Measurements from ENCODE around the gene CYP26B1.
"Not testable (repeated sequence)": the region's sequence is repeated elsewhere in the genome, so short reads cannot be mapped to it uniquely, and the experiment has no call there.

The CYP26B1 gene

GRCh38 chr2:72112401-72112800 is 35.3 kb downstream of the CYP26B1 start:
- DNase-seq: no peak

DNA sequence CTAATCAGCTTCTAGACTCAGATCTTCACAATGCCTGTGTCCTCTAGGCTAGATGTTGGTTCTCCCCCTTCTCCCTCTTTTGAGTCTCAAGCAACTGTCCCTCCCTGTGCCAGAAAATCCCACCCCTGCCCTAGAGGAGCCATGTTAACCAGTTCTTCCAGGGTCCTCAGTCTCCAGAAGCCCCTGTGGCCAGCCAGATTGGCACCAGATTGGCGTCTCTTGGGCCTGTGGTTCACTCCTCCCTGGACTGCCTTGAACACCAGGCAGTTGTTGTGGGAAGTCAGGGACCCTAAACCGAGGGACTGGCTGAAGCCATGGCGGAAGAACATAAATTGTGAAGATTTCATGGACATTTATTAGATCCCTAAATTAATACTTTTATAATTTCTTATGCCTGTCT is 36.6 kb downstream of the CYP26B1 start:
- DNase-seq: no peak

DNA sequence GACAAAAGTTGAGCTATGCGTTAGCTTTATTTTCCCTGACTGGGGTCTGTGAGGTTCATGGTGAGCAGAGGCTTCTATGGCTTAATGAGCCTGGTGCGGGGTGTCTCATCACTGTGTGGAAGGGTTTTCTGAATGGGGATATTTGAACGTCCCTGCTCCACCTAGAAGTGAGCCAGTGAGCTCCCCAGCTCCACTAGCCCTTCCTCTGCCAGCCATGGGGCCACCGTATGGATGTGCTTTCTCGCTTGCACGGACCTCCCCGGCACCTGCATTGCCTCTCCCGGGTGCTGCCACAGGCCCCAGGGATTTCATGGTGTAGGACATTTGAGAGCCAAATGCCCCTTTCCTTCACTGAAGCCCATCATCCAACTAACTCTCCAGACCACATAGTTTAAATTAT is 37.8 kb downstream of the CYP26B1 start:
- DNase-seq: no peak

GRCh38 chr2:72109291-72109690 is 38.4 kb downstream of the CYP26B1 start:
- DNase-seq: no peak

DNA sequence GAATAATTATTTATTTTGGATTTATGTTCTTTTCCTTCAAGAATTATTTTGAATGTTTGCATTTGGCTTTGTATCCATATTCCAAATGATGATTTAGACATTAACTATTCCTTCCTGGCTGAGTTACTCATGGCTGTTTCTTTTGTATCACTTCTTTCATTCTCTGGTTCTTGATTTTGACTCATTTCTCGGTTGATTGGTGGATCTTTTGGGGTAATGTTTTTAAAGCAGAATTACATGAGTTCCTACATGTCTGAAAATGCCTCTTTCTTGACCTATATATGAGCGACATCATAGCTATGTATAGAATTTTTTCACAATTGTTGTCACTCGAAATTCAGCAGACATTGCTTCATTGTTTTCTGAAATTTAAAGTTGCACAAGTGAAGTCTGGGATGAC is 39.5 kb downstream of the CYP26B1 start:
- DNase-seq: no peak

DNA sequence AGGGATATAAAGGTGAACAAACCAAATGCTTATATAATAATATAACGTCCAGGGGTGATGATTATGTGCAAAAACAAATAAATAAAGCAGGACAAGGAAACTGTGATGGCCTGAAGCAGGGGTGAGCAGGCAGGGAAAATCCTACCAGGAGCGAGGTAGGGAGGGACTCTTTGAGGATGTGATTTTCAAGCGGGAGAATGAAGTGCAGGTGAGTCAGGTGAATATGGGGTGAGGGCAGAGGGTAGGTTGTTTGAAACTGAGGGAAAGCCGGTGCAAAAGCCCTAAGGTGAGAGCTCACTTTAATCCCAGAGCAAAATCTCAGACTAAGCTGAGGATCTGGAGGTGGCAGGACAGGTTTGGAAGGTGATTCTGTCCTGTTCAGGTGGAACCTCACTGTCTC is 40.7 kb downstream of the CYP26B1 start:
- DNase-seq: no peak

DNA sequence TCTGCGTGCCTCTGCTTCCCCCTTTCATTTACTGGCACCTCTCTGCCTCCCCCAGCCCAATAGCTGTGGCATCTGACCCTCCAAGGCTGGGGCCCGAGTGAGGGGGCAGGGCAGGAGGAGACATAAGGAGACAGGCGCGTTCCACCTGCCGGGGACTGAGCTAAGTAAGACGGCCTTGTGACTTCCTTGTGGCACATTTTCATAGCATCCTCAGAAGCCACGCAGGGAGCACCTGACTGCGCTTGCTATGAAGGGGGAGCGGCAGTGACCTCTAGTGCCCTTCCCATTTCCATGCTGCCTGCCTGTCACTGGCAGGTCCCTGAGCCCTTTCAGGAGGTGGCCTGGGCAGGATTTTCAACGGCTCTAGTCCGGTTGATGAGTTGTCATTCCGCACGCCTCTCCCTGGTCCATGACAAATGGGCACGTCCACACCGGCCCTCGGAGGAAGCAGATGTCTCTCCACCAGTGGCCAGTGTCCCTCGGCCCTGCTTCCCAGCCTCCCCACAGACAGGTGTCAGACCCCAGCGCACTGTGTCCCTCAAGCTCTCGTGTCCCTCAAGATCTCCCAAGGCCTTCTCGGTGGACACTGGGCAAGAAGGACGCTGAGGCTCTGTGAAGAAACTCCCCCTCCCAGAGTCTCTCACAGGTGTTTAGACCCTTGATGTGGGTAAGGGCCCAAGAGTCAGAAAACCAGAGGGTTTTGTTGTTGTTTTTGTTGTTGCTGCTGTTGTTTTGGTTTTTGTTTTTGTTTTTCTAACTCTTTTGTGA is 42.7 kb downstream of the CYP26B1 start:
- DNase-seq: no peak

GRCh38 chr2:72103690-72104089 is 44.0 kb downstream of the CYP26B1 start:
- DNase-seq: no peak

GRCh38 chr2:72103161-72103560 is 44.5 kb downstream of the CYP26B1 start:
- DNase-seq: no peak

DNA sequence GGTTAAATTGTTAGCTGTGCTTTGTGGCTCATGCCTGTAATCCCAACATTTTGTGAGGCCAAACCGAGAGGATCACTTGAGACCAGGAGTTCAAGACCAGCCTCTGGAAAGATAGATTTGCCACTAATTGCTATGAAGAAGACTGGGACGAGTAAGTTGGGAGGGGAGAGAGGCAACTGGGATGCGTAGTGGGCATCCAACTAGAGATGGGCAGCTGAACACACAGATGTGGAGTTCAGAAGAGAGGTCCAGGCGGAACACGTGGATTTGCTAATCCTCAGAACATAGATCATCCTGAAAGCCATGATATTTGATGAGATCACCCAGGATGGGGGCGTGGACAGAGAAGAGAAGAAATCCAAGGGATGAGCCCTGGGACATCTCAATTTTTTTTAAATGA is 48.7 kb downstream of the CYP26B1 start:
- DNase-seq: no peak

DNA sequence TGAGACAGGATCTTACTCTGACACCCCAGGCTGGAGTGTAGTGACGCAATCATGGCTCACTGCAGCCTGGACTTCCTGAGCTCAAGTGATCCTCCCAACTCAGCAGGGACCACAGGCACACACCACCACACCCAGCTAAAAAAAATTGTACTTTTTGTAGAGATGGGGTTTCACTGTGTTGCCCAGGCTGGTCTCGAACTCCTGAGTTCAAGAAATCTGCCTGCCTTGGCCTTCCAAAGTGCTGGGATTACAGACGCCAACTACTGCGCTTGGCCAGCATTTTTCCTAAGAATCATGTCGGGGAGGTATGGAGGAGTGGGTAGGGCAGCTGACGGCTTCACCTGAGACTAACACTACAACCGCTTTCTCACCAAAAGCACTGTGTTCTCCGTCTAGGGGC is 50.4 kb downstream of the CYP26B1 start:
- DNase-seq: no peak

DNA sequence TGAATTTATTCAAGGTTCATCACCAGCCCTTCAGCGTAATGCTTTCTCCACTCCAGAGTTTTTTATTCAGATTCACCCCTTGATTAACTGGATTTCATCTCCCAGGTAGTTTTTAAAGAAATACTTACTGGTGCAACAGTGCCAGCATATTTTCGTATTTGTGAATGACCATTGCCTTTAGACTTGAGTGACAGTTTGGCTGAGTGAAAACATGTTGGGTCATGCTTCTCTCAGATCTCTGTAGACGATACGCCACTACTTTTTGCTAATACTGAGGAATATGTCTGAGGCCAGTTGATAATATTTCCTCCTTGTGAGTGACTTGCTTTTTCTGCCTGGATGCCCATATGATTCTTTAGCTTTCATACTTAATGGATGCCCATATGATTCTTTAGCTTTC is 51.5 kb downstream of the CYP26B1 start:
- no peak for DNase-seq

GRCh38 chr2:72095364-72095763 is 52.3 kb downstream of the CYP26B1 start:
- no peak for DNase-seq

GRCh38 chr2:72094701-72095100 is 53.0 kb downstream of the CYP26B1 start:
- DNase-seq: no peak

DNA sequence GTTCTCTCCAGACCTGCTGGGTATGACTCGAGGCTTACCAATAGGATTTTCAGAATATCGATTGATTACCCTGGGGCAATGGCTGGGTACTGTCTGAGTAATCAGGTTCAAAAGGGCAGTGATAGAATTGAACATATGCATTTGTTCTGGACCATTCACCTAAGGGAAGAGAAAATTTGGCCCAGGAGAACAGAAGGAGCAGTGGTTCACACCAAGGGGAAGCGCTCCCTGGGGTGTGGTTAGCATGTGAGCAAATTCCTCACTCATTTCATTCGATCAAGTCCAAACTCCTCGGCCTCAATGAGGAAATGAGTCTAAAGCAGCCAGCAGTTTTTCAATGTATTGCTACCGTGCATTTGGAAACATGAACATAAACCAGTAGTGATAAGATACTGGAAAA is 55.6 kb downstream of the CYP26B1 start:
- no peak for DNase-seq

GRCh38 chr2:72090781-72091482 is 56.7 kb downstream of the CYP26B1 start:
- no peak for DNase-seq

DNA sequence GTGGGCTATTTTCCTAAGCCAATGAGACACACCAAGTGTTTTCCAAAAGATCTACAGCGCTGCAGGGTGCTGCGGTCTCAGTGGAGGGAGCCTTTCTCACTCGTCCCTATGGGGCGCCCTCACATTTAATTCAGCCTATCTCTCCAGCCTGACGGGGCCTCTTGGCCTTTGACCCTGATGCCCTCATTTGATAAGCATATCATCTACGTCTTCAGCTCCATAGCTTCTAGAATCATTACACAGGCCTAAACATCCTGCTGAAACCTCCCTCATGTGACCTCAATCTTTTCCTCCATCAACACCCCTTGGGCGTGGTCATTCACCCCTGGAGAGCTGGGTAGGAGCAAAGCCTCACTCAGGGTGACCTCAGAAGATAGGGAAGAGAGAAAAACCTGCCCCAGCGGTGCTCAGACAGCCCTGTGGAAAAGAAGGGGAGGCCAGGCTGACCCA is 57.4 kb downstream of the CYP26B1 start:
- DNase-seq: no peak

DNA sequence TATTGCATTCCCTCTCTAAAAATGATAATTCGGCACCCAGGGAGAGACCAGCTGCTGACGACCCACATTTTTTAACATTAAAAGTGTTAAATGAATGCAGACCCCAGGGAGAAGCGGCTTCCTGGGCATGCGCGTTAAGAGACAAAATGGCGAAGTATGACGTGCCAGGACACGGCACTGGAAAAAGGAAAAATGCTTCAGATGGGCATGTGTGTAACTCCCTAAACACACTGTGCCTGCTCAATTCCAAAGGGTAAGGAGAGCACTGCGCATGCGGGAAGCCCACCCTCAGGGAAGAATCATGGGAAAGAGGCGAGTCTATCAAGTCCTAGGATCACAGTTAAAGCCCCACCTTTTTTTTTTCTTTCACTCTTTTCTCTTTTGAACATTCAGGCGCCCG is 58.1 kb downstream of the CYP26B1 start:
- DNase-seq: no peak

- no peak for DNase-seq
Observed at GRCh38 chr2:72089028-72089427, 58.6 kb downstream of the CYP26B1 start.

DNA sequence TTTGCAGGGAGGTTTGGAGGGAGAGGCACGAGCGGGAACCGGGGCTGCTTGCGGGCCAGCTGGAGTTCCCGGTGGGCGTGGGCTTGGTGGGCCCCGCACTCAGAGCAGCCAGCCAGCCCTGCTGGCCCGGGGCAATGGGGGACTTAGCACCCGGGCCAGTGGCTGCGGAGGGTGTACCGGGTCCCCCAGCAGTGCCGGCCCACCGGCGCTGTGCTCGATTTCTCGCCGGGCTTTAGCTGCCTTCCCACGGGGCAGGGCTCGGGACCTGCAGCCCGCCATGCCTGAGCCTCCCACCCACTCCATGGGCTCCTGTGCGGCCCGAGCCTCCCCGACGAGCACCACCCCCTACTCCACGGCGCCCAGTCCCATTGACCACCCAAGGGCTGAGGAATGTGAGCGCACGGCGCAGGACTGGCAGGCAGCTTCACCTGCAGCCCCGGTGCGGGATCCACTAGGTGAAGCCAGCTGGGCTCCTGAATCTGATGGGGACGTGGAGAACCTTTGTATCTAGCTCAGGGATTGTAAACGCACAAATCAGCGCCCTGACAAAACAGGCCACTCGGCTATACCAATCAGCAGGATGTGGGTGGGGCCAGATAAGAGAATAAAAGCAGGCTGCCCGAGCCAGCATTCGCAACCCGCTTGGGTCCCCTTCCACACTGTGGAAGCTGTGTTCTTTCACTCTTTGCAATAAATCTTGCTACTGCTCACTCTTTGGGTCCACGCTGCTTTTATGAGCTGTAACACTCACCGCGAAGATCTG is 60.6 kb downstream of the CYP26B1 start:
- not testable (repeated sequence) for DNase-seq

DNA sequence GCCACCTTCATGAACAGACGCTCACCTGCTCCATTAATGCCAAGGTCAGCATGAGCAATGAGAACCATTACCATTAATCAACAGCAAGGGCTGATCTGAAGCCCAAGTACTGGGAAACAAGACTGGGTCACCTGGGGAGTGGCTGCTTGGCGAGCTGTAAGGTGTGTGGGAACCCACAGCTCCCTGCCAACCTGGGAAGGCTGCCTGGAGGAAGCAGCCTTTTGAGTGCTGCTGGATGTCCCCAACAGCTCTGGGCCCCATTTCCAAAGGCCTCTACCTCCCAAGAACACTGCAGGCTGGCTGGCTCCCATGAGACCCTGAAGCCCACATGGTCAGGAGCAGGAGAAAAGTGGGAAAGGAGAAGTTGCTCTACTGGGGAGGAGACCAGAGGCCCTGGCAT is 62.1 kb downstream of the CYP26B1 start:
- DNase-seq: no peak

DNA sequence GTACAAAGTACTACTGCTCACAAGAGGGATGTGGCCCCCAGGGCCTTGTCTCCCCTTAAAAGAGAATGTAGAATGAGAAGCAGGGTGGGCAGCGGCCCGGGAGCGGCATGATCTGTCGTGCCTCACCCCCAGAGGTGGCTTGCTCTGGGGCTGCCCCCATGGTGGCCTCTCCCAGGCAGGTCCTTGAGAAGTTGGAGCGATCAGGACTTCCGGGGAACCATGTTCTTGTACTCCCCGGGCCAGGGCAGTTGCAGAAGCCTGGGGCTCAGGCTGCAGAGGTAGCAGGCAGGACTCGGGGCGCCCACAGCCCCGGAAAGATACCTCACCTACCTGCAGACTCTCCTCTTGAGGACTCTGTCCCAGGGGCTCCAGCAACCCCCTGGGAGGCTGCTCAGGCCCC is 62.6 kb downstream of the CYP26B1 start:
- DNase-seq: no peak

Measured in anterior cingulate cortex (tissue), 58 donors.